Stimulated activated CD8-positive, alpha-beta memory T cell treated with anti-CD3 and anti-CD28 coated beads, Interleukin-2, amount 100 ng/mL, for 1 hour (primary cell): ENCODE results near the gene DOK7.

Experiments used
- DNase-seq, 2 donors: peaks; one replicate each; pipeline ENCODE4 v3.0.0-alpha.2; 2020; ENCODE audit warnings: low read depth in 2 of 2

The DOK7 gene

GRCh38 chr4:3520796-3521600 is 57.9 kb downstream of the DOK7 start:
- DNase-seq: no peak

DNA sequence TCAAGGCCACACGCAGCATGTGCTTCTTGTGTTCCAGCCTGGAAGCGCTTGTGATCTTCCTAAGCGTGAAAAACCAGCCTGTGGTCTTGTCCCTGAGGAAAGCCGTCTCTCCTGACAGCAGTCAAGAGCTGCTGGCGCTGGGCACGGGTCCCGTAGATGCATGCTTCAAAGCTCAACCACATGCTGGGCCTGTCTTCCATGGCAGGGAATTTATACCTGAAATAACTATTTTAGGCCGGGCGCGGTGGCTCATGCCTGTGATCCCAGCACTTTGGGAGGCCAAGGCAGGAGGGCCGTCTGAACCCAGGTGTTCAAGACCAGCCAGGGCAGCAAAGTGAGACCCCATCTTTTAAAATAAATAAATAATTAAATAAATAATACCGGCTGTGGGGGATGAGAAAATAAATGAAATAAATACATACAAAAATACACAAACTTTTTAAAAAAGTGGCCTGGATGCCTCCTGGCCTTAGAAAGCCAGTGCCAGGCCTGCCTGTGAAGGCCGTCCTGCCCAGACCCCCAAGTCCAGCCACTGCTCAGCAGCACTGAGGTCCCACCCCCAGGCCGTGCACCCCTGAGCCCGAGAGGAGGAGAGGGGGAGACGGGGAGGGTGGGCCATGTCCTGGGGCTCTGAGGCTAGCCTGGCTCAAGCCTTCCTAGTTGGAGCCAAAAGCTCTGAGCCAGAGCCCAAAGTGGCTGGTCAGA is 58.7 kb downstream of the DOK7 start:
- DNase-seq: no peak

DNA sequence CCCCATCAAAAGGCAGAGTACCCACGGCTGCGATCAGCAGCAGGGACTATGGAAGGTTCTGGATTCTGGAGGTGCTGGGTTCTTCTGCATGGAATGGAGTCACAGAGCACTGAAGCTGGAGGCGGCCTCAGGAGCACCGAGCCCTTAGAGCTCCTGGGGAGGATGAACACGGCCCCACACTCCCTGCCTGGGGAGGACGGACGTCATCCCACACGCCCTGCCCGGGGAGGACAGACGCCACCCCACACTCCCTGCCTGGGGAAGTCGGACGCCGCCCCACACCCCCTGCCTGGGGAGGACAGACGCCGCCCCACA is 59.2 kb downstream of the DOK7 start:
- DNase-seq: no peak

DNA sequence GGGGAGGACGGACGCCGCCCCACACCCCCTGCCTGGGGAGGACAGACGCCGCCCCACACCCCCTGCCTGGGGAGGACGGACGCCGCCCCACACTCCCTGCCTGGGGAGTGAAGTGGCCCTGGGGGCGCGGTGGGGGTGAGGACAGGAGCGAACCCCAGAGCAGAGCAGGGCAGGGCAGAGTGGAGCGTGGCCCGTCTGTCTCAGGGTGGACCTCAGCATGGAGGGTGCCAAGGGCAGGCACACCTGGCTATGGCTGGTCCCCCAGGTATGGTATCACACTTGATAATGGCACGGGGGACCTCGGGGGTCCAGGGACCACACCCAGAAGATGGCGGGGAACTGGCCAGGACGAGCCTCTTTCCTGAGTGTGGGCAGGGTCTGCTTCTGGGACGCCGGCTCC is 59.5 kb downstream of the DOK7 start:
- no peak for DNase-seq

- DNase-seq: no peak
Measured at GRCh38 chr4:3523146-3523627, 60.1 kb downstream of the DOK7 start.

GRCh38 chr4:3523628-3524221 is 60.6 kb downstream of the DOK7 start:
- DNase-seq: no peak

DNA sequence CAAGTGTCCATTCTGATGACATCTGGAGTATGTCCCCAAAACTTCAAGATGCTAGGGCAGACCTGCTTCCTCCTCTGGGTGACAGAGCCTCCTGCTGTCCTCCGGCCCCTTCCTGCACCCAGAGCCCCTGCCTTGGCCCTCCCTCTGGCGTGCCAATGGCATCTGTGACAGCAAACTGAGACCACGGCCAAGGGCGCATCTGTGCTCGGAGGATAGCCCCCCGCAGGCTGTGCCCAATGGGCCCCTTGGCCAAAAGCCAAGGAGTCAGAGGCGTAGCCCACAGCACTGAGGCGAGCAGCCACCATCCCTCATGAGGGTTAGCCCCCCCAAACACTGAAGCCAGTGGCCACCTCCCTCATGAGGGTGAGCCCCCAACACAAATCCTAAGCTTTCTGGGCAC is 61.2 kb downstream of the DOK7 start:
- no peak for DNase-seq

DNA sequence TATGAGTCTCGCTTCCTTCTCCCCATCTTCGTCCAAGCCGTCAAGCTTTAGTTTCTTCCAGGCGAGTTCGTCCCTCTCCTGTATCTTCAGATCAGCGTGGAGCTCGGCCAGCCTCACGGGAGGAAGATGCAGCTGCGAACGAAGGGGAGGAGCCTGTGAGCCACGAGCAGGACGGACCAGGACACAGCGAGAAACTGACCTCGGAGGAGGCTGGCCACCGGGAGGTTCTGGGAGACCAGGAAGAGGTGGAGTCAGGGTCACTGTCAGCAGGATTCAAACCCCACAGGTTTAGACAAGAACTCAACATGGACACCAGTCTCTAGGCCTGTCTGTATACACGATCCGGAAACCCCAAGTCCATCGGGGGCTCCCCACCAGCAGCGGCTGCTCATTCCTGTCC is 61.8 kb downstream of the DOK7 start:
- no peak for DNase-seq

DNA sequence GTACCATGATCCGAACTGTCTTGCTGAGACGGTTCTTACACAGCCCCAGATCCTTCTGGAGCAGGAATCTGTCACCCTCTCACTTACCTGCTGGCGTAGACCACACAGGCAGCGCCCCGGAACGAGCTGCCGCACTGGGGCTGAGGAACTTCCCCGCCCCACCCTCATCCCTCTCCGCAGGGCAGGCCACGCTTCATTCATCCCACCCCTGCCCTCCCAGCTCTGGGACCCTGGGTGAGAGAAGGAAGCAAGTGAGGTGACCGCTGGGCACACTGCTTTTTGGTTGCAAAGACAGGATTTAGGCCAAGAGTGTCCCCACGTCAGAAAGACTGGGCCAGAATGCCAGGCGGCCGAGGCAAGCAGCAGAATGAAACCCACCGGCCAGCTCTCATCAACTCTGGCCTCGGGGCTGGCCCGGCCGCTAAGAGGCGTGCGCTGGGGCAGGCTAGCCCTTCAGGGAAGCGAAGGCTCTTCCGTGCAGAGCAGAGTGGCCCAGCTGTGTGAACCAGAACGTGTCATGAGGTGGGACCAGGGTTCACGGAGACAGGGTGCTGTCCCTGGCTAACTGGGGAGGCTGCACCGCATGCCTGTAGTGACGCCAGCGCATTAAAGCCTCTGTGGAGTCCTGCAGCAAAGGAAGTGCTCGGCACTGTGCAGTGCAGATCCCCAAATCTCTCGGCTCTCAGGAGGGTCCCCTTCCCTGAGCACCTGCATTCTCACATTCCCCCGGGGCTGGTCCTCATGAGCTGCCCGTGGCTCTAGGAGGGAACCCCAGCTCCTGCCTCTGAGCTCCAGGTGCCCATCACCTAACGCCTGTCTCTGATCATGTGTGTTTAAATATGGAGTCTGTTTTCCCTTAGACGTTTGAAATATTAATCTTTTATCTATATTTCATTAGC is 62.7 kb downstream of the DOK7 start:
- DNase-seq: no peak

DNA sequence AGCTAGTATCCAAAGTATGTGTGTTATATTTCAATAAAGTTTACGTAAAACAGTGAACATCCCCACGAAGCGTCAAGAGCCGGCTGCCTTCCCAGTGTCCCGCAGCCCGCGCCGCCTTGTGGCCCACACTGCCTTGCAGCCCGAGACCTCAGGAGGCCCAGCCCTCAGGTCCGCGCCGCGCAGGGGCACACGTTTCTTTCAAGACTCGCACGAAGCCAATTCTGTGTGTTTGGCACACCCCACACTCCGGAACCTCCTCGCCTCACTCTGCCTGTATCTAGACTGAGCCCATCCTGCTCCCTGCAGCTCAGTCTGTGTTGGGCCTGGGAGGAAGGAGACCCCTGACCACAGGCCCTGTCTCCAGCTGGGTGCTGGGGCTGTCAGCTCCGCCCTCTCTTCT is 63.4 kb downstream of the DOK7 start:
- no peak for DNase-seq

- DNase-seq: no peak
Measured at GRCh38 chr4:3527101-3527913, 64.2 kb downstream of the DOK7 start.

- DNase-seq: no peak
Measured at GRCh38 chr4:3527914-3528876, 65.1 kb downstream of the DOK7 start.

DNA sequence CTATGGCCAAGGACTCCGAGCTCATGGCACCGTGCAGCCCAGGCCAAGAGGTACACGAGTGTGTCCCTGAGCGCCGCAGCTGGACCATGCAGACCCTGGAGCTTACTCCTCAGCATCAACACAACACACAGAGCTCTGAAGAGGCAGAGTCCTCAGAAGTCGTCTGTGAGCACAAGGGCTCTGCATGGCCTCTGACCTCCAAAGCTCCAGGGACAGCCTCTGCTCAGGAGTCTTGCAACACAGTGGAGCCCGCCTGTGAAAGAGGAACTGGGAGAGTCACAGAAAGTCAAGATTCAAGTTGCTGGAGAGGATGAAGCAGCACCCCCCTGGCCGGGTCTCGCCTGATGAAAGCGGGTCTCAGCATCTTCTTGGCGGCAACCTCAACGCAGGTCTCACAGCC is 66.3 kb downstream of the DOK7 start:
- DNase-seq: no peak

- DNase-seq: no peak
Measured at GRCh38 chr4:3530051-3530450, 66.9 kb downstream of the DOK7 start.

GRCh38 chr4:3530663-3531254 is 67.7 kb downstream of the DOK7 start:
- DNase-seq: no peak

GRCh38 chr4:3531318-3531878 is 68.3 kb downstream of the DOK7 start:
- DNase-seq: no peak

- DNase-seq: peak; percentile 70 to 79
Measured at GRCh38 chr4:3531879-3532750, 69.0 kb downstream of the DOK7 start, which contains the start of gene LRPAP1. LRPAP1 (minus strand) TSS chr4:3532422; CDS start chr4:3532412, 10 bp downstream.
